ENCODE measurements around the gene SNCAIP.

Gene SNCAIP

DNA sequence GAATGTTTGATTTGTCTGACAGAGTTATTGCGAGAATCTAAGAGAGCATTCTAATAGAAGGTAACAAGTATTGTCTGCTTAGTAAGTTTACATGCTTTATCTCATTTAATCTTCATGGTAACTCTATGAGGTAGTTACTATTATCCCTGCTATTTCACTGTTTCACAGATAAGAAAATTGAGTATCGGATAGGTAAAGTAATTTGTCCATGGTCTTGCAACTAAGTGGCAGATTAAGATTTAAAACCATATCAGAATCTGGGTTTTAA lies 118.2 kb downstream of the SNCAIP start:
- DNase-seq: no peak

DNA sequence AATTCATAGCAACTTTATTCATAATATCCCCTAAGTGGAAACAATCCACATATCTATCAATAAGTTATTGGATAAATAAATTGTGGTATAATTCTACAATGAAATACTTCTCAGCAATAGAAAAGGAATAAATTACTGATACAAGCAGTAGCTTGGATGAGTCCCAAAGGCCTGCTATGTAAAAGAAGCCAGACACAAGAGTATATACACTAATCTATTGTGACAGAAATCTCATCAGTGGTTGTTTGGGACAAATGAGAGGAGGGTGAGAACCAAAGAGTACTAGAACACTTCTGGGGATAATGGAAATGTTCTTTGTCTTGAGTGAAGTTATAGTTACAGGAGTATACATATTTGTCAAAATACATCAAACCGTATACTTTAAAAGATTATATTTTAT lies 119.3 kb downstream of the SNCAIP start:
- no peak for DNase-seq

- DNase-seq: no peak
Observed at GRCh38 chr5:122434205-122434970, 122.4 kb downstream of the SNCAIP start.

DNA sequence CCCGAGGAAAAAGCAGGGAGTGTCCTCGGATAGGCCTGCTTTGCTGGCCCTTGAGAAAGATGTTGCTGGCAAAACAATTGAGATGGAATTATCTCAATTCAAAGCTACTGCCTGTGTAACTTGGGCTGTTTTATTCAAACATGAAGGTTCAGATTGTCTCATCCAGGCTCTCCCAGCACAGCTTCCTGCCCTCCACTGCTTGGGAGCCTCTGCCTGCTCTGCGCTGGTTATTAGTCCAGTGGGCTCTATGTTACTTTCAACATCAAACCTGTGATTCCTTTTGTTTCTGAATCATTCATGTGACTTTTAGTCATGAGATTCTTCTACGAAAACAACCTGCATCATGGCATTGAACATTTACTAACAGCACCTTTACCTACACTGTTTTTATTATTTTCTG lies 123.2 kb downstream of the SNCAIP start:
- DNase-seq: no peak

DNA sequence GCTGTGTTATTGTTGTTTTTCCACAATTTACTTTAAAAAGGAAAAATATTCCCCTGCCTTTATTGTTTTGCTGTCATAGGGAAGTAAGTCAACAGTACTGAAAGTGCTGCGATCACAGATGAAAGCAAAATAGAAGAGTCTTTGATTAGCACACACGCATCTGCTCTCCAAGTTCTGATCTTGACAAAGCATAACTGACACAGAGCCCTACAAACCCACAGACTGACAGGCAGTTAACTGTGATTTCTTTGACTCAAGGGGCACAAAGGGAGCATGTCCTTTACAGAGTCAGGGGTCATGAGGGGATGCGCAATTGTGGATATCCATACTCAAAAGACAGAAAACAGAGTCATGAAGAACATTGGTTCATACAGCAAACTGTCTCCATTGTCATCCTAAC lies 123.7 kb downstream of the SNCAIP start:
- no peak for DNase-seq

DNA sequence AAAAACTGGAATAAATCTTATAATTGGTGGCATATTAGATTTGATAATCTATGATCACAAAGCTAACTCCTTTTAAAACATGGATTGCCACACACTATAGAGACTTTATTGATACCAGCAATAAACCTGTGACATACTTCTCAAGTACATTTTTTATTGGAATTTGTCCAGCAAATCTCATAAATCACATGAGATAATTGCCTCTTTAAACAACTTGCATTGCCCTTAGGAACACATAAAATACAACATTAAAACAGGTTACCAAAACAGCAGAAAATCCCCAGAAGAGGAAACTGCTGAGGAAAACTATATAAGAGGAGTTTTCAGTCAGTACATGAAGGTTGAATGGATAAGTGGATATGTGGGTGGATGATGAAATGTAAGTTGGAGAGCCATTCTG lies 124.6 kb downstream of the SNCAIP start:
- no peak for DNase-seq

- no peak for DNase-seq
Observed at GRCh38 chr5:122439645-122440044, 127.6 kb downstream of the SNCAIP start.

DNA sequence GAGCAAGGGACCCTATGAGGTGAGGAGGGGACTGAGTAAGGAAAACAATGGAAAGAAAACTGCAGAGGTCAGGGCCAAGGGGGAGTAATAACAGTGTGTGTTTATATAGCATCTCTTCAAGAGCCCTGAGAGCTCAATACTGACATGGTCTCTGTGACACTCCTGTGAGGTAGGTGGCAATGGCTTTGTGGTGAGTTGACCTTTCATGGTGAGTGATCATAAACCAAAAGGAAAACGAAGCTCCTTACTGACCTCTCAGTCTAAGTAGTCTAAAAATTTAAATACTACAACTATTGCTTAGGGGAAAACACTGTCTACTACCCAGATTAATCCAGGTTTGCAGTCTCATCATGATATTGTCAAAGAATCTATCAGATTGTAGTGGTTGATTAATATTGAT lies 130.9 kb downstream of the SNCAIP start:
- no peak for DNase-seq

GRCh38 chr5:122444411-122444810 lies 132.4 kb downstream of the SNCAIP start:
- DNase-seq: no peak

DNA sequence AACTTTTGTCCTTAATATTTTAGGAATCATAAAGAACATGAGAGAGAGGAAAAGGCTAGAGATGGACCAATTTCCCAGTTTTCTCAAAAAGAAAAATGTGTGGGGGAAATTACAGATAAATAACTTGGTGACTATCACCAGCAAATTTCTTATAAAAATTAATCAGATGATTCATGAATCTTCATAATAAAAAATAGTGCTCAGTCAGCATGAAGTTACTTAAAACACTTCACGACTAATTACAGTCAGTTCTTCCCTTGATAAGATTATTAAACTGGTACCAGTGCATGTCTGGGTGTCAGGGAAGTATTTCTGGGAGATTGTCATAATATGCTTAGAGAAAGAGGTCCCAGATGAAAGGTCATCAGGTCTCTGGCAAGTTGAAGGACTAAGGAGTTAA lies 133.0 kb downstream of the SNCAIP start:
- no peak for DNase-seq

DNA sequence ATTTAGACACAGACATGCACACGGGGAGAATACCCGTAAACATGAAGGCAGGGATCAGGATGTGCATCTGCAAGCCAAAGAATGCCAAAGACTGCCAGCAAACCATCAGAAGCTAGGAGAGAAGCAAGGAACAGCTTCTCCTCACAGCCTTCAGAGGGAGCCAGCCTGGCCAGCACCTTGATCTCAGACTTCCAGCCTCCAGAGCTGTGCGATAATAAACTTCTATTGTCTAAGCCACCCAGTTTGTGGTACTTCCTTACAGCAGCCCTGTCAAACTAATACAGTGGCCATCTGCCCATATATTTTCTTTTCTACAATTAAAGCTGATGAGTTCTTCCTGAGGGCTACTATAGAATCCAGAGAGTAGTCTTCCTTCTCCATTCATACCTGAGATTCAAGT lies 135.0 kb downstream of the SNCAIP start:
- no peak for DNase-seq

- no peak for DNase-seq
Observed at GRCh38 chr5:122447879-122448278, 135.8 kb downstream of the SNCAIP start.

DNA sequence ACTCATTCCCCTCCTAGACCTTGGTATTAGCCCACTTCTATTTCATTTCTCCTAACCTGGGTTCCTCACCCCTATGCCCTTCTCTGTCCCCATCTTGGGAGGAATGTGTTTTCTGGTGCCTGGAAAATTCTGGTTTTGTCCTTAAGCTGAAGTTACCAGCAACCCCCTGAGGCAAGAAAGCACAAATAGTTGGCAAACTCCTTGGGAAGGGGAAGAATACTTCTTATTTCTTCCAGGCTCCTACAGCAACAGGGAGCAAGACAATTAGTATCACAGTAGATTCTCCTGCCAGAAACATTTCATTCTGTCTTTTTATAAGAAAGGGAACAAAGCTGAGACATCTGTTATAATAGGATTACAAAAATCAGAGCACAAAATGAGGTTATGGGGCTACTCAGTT lies 142.5 kb downstream of the SNCAIP start:
- no peak for DNase-seq

DNA sequence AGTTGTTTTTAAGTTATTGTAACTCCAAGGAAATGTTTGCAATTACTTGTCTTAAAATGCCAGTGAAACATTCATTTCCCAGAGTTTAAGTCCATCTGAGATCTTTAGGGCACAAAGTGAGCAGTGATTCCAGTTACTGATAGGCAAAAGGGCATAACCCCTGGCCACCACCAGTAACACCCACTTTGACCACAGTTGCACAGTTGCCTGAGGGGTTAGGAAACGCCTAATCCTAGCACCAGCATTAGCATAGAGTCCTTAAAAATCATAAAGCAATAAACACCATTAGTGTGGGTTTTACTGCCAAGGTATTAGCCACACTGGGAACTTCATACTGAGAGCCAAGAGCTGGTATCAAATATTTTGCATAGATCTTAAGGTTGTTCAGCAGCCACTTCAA lies 143.9 kb downstream of the SNCAIP start:
- no peak for DNase-seq

DNA sequence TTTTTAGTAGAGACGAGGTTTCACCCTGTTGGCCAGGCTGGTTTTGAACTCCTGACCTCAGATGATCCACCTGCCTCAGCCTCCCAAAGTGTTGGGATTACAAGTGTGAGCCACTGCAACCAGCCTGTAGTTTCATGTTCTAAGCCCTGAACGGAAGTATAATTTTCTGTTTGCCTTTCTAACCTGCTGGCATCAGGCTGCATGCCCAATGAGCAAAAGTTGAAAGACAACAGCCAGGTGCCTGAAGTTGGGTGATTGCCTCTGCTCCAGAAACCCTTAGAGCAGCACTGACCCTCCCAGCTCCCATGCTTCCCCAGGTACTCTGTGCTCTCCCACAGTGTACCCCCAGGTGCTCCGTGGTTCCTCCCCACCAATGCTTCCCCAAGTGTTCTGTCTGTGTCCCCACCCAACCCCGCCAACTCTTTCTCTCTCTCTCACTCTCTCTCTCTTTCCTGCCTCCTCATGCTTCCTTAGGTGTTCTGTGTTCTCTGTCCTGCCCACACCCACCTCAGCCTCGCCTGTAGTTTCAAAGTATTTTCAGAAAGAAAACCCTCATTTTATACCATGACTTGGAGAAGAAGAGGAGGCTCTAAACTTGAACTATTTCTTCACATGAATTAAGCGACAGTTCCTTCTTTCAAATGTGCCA lies 145.3 kb downstream of the SNCAIP start:
- no peak for DNase-seq

GRCh38 chr5:122458278-122458872 lies 146.3 kb downstream of the SNCAIP start:
- no peak for DNase-seq

- no peak for DNase-seq
Observed at GRCh38 chr5:122462486-122462885, 150.4 kb downstream of the SNCAIP start.

- DNase-seq: no peak
Observed at GRCh38 chr5:122463221-122463620, 151.2 kb downstream of the SNCAIP start.

- no peak for DNase-seq
Observed at GRCh38 chr5:122464191-122464590, 152.2 kb downstream of the SNCAIP start.

GRCh38 chr5:122465031-122465577 lies 153.1 kb downstream of the SNCAIP start:
- DNase-seq: no peak

DNA sequence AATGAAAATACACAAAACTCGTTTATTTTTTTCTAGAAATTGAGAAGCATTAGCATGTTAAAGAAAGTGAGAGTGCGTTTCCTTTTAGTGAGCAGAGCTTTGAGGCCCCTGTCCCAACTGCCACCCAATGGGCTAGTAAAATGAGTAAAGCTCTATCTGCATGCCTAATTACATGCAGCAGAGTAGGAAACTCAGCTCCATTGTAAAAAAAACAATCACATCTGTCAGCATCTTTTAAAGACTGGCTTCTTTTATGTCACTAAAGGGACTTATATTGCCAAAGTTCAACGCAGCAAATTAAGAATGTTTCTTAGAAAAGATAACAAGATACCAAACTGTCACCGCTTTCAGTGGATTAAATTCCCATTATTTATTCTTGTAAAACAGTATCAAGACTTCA lies 154.0 kb downstream of the SNCAIP start:
- DNase-seq: no peak

DNA sequence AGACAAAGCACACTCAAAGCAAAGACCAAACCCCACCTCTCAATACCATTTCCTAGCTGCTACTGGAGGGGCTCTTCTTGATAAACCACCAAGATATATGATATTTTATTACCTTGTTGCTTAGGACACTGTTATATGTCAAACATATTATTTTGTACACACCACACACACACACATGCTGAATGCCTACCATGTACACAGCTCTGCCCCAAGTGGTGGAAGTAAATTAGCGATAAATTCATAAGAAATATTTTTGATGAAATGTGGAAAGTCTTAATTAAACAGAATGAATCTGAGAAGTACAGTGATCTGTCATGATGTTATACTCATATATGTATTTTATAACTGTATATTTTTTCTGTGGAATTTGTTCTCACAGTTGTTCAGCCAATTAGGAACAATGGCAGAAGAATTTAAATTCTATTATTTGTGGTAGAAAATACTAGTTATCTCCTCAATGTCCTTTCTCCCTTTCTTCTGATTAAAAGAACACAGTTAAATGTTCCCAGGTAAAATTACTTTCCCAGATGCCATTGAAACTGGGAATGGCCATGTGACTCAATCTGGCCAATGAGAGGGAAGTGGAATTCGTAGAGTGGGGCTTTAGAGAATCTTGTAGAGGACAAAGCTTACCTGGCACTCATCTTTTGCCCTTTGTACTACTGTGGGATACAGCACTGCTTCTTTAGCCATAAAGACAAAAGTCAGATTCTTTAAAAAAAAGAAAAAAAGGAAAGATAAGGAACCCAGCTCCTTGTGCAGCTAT lies 156.5 kb downstream of the SNCAIP start:
- DNase-seq: no peak

DNA sequence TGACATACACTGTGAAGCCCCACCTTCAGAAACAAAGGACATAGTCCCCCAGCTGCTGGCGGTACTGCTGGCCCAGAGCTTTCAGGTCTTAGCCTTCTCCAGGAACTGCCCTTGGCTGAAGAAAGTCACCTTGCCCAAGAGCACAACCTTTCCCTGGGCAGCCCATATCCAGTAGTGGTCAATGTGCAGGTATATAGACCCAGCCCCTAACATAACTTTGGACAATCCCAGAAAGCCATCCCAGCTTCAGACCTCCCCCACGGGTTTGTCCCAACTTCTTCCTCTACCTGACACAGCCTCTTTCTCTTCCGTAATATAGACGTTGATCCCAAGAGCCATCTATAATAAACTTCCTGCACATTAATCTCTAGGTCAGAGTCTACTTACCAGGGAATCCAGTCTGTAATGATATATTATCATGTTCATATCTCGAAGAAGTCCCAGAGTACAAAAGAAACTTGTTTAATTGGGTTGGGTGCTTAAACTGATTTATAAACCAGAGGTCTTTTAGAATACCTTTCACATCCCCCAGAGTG lies 157.4 kb downstream of the SNCAIP start:
- DNase-seq: no peak
